Measurements from ENCODE around the gene DICER1.

- no peak for TF ChIP-seq POLR2A (IDR thresholded peaks at IDR 0.05)
- TF ChIP-seq, protein P1, sequence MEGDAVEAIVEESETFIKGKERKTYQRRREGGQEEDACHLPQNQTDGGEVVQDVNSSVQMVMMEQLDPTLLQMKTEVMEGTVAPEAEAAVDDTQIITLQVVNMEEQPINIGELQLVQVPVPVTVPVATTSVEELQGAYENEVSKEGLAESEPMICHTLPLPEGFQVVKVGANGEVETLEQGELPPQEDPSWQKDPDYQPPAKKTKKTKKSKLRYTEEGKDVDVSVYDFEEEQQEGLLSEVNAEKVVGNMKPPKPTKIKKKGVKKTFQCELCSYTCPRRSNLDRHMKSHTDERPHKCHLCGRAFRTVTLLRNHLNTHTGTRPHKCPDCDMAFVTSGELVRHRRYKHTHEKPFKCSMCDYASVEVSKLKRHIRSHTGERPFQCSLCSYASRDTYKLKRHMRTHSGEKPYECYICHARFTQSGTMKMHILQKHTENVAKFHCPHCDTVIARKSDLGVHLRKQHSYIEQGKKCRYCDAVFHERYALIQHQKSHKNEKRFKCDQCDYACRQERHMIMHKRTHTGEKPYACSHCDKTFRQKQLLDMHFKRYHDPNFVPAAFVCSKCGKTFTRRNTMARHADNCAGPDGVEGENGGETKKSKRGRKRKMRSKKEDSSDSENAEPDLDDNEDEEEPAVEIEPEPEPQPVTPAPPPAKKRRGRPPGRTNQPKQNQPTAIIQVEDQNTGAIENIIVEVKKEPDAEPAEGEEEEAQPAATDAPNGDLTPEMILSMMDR (IDR thresholded peaks at IDR 0.05), result no peak
Observed at GRCh38 chr14:95064256-95064655, 93.1 kb downstream of the DICER1 start.
